Fibroblast of the aortic adventitia (primary cell): ENCODE data around the gene TNS3. TPM values are rescaled to one million over a fixed set of nuclear protein-coding genes. Genes with fewer than 3 reads are reported as not detected.
A peak's percentile ranks its signal among the peaks of the same experiment; 100 is the strongest.

Experiments
- DNase-seq: peaks from one replicate; pipeline ENCODE4 v3.0.0-alpha.2; 2010; ENCODE audit warnings: low read depth
- H3K4me3 ChIP-seq: 2 replicates; pipeline ENCODE4 v1.5.1; 2011; ENCODE audit warnings: low read depth, mild to moderate bottlenecking, control low read depth, low read length, moderate library complexity
- CTCF ChIP-seq: IDR thresholded peaks from 2 replicates; pipeline ENCODE4 v1.5.1; 2011; ENCODE audit warnings: mild to moderate bottlenecking, low read length, control low read depth, inconsistent platforms; ENCODE audit not compliant: insufficient read depth
- total RNA-seq: library from RNA; depleted of rRNA; stranded (reverse); fragments of >200 nt; gene quantifications from 2 replicates; pipeline ENCODE4 v1.2.3, GENCODE V29; 2012; ENCODE audit warnings: low replicate concordance

TNS3 gene
- total RNA-seq, 1 donor, result 28.3 TPM

GRCh38 chr7:47478017-47478344 is 103.9 kb downstream of the TNS3 start:
- peak; percentile 48 for DNase-seq
- no peak for TF ChIP-seq CTCF
- no peak overlapping the region for H3K4me3 ChIP-seq

GRCh38 chr7:47477191-47478016 is 104.5 kb downstream of the TNS3 start:
- H3K4me3 ChIP-seq, result no peak overlapping the region
- TF ChIP-seq CTCF, result no peak
- DNase-seq, result no peak

- no peak for TF ChIP-seq CTCF
- no peak for DNase-seq
- H3K4me3 ChIP-seq, result no peak overlapping the region
Measured at GRCh38 chr7:47475880-47476227, 106.1 kb downstream of the TNS3 start.

- peak; percentile 29 for TF ChIP-seq CTCF
- peak; percentile 95 for DNase-seq
- no peak overlapping the region for H3K4me3 ChIP-seq
Measured at GRCh38 chr7:47474937-47475879, 106.7 kb downstream of the TNS3 start.

- no peak for TF ChIP-seq CTCF
- DNase-seq, result no peak
- H3K4me3 ChIP-seq, result no peak overlapping the region
Measured at GRCh38 chr7:47474211-47474936, 107.5 kb downstream of the TNS3 start.

- no peak for DNase-seq
- H3K4me3 ChIP-seq, result no peak overlapping the region
- TF ChIP-seq CTCF, result no peak
Measured at GRCh38 chr7:47473499-47474210, 108.3 kb downstream of the TNS3 start.
